NOMO-1 treated with dmso at 0.1 percent for 144 hours (cell line): Measurements from ENCODE around the gene UMODL1.

Experiments
- DNase-seq: peaks from one replicate; lab custom pipeline; 2025; ENCODE audit not compliant: unreplicated experiment; lab: John Stamatoyannopoulos, UW

The UMODL1 gene

GRCh38 chr21:42093991-42094421 lies 22.9 kb downstream of the UMODL1 start:
- DNase-seq, result no peak

DNA sequence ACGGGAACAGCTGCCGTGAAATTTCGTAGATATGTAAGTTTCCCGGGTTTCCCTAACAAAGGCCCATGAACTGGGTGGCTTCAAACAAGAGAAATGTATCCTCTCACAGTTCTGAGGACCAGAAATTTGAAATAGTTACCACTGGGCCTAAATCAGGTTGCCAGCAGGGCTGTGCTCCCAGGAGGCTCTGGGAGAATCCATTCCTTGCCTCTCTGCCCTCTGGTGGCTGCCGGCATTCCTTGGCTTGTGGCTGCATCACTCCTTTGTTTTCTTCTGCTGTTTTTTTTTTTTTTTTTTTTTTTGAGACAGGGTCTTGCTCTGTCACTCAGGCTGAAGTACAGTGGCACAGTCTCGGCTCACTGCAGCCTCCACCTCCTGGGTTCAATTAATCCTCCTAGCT lies 23.7 kb downstream of the UMODL1 start:
- no peak for DNase-seq

DNA sequence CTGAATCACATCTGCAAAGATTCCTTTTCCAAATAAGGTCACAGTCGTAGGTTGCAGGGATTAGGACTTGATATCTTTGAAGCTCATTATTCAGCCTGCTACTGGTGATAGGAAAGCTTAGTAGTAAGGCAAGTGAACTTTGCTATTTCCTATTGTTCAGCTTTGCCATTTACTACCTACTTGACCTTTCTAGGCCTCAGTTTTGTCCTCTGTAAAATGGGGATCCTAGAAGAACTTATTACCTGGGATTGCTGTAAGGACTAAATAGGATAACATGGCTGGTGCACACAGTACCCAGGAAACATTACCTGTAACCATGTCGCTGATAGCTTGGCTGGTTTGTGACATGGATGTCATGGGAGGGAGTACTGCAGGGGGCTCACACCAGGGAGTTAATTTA lies 24.5 kb downstream of the UMODL1 start:
- DNase-seq, result no peak

- no peak for DNase-seq
Measured at GRCh38 chr21:42096566-42096965, 25.4 kb downstream of the UMODL1 start.

DNA sequence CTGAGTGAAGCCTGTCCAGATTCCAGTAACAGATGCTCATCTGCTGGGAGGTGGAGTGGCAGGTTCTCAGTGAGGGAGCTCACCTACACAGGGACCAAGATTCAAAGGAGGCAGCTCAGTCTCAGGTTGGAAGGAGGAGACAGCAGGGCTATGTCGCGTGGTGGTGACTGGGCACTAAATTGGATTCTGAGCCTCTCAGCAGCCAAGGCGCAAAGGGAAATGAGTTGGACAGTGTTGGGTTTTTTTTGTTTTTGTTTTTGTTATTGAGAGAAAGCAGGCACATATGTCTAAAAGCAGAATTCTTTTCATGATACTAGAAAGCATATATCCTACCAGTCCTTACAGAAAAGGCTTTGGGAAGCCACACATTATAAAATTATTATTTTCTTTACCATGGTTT lies 26.2 kb downstream of the UMODL1 start:
- no peak for DNase-seq

DNA sequence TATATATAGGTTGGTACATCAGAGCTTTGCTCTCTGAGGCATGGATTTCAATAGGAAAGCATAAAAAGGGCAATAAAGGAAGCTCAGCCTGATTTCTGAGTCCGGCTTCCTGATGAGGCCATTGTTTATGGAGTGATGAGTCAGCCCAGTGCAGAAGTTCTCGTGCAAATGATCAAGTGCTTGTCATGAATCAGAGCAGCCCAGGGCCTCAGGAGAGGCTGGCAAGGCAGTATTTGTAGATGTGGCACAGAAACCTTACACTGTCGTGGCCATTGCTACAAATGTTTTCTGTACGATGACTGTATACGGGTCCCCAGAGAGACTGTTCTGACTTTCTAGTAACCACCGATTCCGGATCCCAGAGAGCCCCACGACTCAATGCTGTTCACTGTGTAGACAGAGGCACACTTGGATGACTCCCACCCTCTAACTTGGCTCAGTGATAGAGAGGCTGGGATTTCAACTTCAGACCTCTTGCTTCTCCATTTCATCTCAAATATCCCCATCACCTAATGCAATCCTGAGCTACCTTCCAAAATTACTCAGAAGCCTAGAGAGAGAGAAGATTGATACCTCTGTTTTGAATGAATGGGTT lies 26.8 kb downstream of the UMODL1 start:
- peak; percentile 75 for DNase-seq

- DNase-seq, result no peak
Measured at GRCh38 chr21:42098957-42099505, 27.9 kb downstream of the UMODL1 start.

- no peak for DNase-seq
Measured at GRCh38 chr21:42101246-42101645, 30.1 kb downstream of the UMODL1 start.

DNA sequence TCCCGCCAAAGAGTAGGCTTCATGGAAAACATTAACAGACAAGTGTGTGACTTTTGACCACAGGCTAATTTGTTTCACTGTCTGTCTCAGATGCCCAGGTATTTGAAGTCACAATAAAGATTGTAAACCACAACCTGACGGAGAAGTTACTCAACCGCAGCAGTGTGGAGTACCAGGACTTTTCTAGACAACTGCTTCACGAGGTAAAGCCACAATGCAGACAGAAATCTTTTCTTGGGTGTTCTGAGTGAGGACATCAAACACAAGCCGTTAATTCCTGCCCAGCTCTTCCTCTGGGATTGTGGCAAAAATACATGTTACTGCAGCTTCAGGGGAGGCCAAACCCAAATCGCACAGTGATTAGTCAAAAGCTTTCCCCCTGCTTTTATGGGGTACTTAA lies 31.0 kb downstream of the UMODL1 start:
- DNase-seq, result no peak

DNA sequence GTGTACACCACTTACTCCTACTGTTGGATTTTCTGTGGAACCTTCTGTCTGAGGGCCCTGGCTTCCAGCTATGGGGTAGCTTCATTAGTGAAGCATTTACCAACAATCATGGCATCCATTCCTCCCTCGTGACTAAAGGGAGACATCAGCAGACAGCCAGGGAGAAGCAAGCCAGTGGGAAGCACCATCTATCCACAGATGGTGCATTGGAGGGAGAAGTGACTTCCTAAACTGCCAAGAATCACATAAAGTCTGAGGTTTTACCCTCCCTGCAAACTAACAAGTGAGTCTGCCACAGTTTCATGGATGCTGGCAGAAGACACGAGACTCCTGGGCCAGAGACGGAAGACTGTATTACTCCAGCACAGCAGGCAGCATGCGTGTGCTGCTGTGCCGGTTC lies 31.4 kb downstream of the UMODL1 start:
- DNase-seq, result no peak

- no peak for DNase-seq
Measured at GRCh38 chr21:42102991-42103390, 31.9 kb downstream of the UMODL1 start.

- DNase-seq, result no peak
Measured at GRCh38 chr21:42103843-42104242, 32.7 kb downstream of the UMODL1 start.

DNA sequence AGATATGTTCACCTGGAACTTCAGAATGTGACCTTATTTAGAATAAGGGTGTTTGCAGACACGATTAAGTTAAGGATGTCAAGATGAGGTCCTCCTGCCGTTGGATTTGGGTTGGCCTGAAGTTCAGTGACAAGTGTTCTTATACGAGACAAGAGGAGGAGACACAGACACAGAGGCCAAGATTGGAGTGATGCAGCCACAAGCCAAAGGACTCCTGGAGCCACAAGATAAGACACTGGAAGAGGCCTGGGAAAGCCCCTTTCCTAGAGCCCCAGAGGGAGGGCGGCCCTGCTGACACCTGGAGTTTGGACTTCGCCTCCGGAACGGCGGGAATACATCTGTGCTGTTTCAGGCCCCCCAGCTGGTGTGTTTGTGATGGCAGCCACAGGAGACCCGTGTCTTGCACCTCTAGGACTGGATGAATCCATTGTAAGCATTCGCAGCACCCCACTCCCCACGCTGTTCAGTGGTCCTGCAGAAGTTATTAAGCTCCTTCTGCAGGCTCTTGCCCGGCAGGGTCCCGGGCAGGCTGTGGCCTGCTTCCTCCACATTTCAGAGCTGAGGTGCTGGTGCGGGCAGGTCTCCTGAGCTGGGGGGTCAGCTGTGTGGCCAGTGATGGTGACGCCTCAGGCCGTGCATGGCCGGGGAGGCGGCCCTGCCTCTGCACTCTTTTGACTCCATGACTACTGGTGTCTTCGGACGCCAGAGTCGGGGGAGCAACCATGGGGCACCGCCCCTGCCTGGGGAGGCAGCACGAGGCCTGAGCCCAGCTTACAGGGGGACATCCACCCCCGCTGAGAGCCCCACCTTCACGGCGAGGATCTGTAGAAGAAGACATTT lies 34.6 kb downstream of the UMODL1 start:
- DNase-seq, result no peak

- no peak for DNase-seq
Measured at GRCh38 chr21:42106425-42106824, 35.3 kb downstream of the UMODL1 start.

GRCh38 chr21:42107177-42107880 lies 36.2 kb downstream of the UMODL1 start:
- no peak for DNase-seq

DNA sequence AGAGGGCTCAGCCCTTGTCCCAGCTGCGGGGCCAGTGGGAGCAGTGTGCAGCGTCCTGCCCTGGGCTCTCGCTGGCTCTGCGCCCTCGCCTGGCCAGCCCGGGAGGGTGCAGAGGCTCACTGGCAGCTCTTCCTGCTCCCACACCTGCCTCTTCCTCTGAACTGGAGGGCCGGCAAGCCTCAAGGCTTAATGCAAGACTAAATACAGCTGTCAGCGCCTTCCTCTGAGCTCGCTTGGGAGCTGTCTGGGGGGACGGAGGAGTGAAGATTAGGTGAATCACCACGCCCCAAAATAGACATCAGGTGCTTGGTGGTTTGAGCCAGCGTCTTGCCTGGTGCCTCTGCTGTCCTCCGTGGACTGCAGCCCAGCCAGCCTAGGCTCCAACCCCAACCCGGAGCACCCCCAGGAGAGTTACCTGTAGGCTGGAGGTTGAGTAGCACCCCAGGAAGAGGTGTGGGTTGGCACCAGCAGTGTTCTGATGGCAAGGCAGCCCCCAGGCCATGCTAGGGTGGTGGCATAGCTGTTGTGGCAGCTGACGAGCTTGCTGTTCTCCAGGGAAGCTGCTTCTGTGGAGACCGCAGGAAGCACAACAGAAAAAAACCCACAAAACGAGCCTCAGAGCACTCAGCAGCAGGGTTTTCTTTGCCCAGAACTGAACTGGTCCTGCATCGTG lies 36.9 kb downstream of the UMODL1 start:
- DNase-seq, result no peak

- no peak for DNase-seq
Measured at GRCh38 chr21:42108554-42109340, 37.6 kb downstream of the UMODL1 start.

DNA sequence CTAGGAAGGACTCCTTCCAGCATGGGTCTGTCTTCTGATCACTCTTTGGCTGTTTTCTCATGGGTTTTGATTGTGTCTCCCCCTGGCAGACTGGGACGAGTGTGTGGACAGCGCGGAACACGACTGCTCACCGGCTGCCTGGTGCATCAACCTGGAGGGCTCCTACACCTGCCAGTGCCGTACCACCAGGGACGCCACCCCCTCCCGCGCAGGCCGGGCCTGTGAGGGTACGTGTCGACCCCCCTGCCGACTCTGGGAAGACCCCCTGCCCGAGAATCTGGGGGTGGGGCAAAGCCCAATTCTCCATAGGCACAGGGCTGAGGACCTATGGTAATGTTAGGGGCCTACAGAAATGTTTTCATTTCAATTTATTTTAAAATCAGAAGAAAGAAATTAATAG lies 38.4 kb downstream of the UMODL1 start:
- no peak for DNase-seq

GRCh38 chr21:42109873-42110525 lies 38.9 kb downstream of the UMODL1 start:
- DNase-seq, result no peak
